SU-DHL-6 (cell line): Measurements from ENCODE around the gene LCP2.

ENCODE experiments used
- H2AFZ ChIP-seq: fragments of 200-600 bp; sonication (generic); 2 replicates; pipeline ENCODE4 v1.6.1; 2014; ENCODE audit warnings: low read depth, mild to moderate bottlenecking, moderate library complexity, mixed read lengths, antibody characterized with exemption, low read length; ENCODE audit not compliant: severe bottlenecking
- H3F3A ChIP-seq: fragments of 200-600 bp; shearing (Covaris generic); 2 replicates; pipeline ENCODE4 v1.6.0; 2016; ENCODE audit warnings: antibody characterized with exemption, mild to moderate bottlenecking; ENCODE audit not compliant: insufficient read depth
- H3K27ac ChIP-seq: fragments of 200-600 bp; sonication (generic); 2 replicates; pipeline ENCODE4 v1.5.1; 2016; ENCODE audit warnings: low read depth, mild to moderate bottlenecking, low read length, moderate library complexity, mixed read lengths
- H3K27me3 ChIP-seq: fragments of 200-600 bp; sonication (generic), shearing (Covaris generic); 2 replicates; pipeline ENCODE4 v1.6.0; 2014; ENCODE audit warnings: mild to moderate bottlenecking, low read length
- H3K36me3 ChIP-seq: fragments of 200-600 bp; sonication (generic); 2 replicates; pipeline ENCODE4 v1.6.1; 2014; ENCODE audit warnings: mild to moderate bottlenecking, low read length, mixed read lengths
- H3K4me2 ChIP-seq: fragments of 300-600, 200-600 bp; shearing (Covaris generic), sonication (generic); 2 replicates; pipeline ENCODE4 v1.6.0; 2014; ENCODE audit warnings: low read length, low read depth, mild to moderate bottlenecking; ENCODE audit not compliant: poor library complexity, severe bottlenecking
- H3K4me3 ChIP-seq: fragments of 200-600 bp; sonication (generic); 2 replicates; pipeline ENCODE4 v1.5.1; 2014; ENCODE audit warnings: antibody characterized with exemption, low read length, mild to moderate bottlenecking, mixed read lengths; ENCODE audit not compliant: insufficient read depth, poor library complexity, severe bottlenecking
- H3K79me2 ChIP-seq: fragments of 200-600 bp; sonication (generic); 2 replicates; pipeline ENCODE4 v1.6.1; 2014; ENCODE audit warnings: mild to moderate bottlenecking, low read length, moderate library complexity; ENCODE audit not compliant: insufficient read depth
- H3K9ac ChIP-seq: fragments of 200-600 bp; sonication (generic); 2 replicates; pipeline ENCODE4 v1.7.0; 2014; ENCODE audit warnings: mild to moderate bottlenecking, low read length
- H3K9me2 ChIP-seq: fragments of 200-600 bp; sonication (generic); replicated peaks from 2 replicates; pipeline ENCODE4 v1.6.1; 2014; ENCODE audit warnings: low read length; ENCODE audit not compliant: insufficient read depth
- H3K9me3 ChIP-seq: fragments of 200-600 bp; sonication (generic); 2 replicates; pipeline ENCODE4 v1.6.1; 2014; ENCODE audit warnings: low read length, mixed read lengths; ENCODE audit not compliant: insufficient read depth
- H4K20me1 ChIP-seq: fragments of 200-600 bp; sonication (generic); 2 replicates; pipeline ENCODE4 v1.6.1; 2014; ENCODE audit warnings: low read depth, mild to moderate bottlenecking, antibody characterized with exemption, low read length, moderate library complexity, mixed read lengths
- EZH2phosphoT487 ChIP-seq: fragments of 200-600 bp; sonication (generic), shearing (Covaris generic); conservative IDR thresholded peaks from 2 replicates; pipeline ENCODE4 v1.6.1; 2018; ENCODE audit warnings: mild to moderate bottlenecking, antibody characterized with exemption, low read length, moderate library complexity, mixed read lengths
- TF ChIP-seq, protein P1 (sequence below): fragments of 200-600 bp; sonication (generic); IDR thresholded peaks from one replicate; pipeline ENCODE4 v1.5.1; 2017; ENCODE audit warnings: antibody characterized with exemption, mild to moderate bottlenecking, low read length, moderate library complexity; ENCODE audit not compliant: insufficient read depth, poor library complexity, severe bottlenecking

Gene LCP2

GRCh38 chr5:170308686-170309085 lies 11.1 kb upstream of the LCP2 start:
- H3K4me3 ChIP-seq, result no peak overlapping the region

DNA sequence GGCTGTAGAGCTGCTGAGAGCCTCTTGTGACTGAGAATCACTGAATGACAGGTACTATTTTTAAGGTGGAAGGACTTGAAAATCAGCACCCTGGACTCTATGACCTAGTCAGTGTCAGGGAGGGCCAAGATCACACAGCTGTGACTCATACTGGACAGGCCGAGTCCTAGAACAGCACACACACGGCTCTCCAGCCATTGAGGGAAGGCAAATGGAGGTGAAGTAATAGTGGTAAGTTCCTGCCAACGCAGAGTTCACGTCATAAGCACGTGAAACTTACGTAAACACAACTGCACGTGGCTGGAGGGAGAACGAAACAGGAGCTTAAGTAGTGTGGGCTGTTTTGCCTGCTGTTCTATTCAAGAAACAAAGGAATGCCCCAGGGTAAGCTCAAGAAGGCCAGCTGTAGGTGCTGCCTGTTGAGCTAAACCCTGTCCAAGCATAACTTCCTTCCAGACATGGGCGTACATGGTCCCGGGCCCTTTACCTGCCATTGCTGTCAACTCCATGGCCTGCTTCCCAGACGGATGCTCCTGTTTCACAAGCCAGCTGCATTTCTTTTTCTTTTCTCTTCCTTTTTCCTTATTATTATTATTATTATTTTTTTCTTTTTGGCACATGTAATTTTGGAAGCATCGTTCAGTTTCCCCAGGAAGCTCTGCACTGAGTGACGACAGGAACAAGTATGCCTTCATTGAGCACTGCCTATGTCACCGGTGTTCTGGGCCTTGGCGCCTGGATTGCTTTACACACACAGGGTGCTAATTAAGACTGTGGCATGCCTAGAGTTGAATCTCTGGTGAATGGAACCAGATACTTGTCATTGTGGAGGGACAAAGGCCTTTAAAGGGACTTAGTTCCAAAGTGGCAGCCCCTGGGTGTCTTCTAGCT lies 10.2 kb upstream of the LCP2 start:
- no peaks in the 10 kb centered on the region for H3K9me2 ChIP-seq
- H3F3A ChIP-seq, result no peaks in the 10 kb centered on the region
- no peaks in the 10 kb centered on the region for H4K20me1 ChIP-seq
- no peak overlapping the region for H3K27ac ChIP-seq
- TF ChIP-seq, protein P1, sequence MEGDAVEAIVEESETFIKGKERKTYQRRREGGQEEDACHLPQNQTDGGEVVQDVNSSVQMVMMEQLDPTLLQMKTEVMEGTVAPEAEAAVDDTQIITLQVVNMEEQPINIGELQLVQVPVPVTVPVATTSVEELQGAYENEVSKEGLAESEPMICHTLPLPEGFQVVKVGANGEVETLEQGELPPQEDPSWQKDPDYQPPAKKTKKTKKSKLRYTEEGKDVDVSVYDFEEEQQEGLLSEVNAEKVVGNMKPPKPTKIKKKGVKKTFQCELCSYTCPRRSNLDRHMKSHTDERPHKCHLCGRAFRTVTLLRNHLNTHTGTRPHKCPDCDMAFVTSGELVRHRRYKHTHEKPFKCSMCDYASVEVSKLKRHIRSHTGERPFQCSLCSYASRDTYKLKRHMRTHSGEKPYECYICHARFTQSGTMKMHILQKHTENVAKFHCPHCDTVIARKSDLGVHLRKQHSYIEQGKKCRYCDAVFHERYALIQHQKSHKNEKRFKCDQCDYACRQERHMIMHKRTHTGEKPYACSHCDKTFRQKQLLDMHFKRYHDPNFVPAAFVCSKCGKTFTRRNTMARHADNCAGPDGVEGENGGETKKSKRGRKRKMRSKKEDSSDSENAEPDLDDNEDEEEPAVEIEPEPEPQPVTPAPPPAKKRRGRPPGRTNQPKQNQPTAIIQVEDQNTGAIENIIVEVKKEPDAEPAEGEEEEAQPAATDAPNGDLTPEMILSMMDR, result no peak
- TF ChIP-seq EZH2phosphoT487, result no peak
- no peak overlapping the region for H2AFZ ChIP-seq
- H3K36me3 ChIP-seq, result no peaks in the 10 kb centered on the region
- H3K4me3 ChIP-seq, result no peak overlapping the region
- H3K9ac ChIP-seq, result no peak overlapping the region
- no peak overlapping the region for H3K4me2 ChIP-seq
- no peaks in the 10 kb centered on the region for H3K9me3 ChIP-seq
- H3K79me2 ChIP-seq, result no peaks in the 10 kb centered on the region
- no peaks in the 10 kb centered on the region for H3K27me3 ChIP-seq

More at GRCh38 chr5:170308686-170309085, 11.1 kb upstream of the LCP2 start:
- H3K4me2 ChIP-seq, result no peak overlapping the region
- H3K79me2 ChIP-seq, result no peaks in the 10 kb centered on the region
- H3K27me3 ChIP-seq, result no peaks in the 10 kb centered on the region
- H3K9me3 ChIP-seq, result no peaks in the 10 kb centered on the region
- TF ChIP-seq, protein P1, result no peak
- TF ChIP-seq EZH2phosphoT487, result no peak
- no peaks in the 10 kb centered on the region for H4K20me1 ChIP-seq
- no peaks in the 10 kb centered on the region for H3K36me3 ChIP-seq
- no peaks in the 10 kb centered on the region for H3F3A ChIP-seq
- H3K27ac ChIP-seq, result no peak overlapping the region
- H3K9ac ChIP-seq, result no peak overlapping the region
- no peaks in the 10 kb centered on the region for H3K9me2 ChIP-seq
- H2AFZ ChIP-seq, result no peak overlapping the region

DNA sequence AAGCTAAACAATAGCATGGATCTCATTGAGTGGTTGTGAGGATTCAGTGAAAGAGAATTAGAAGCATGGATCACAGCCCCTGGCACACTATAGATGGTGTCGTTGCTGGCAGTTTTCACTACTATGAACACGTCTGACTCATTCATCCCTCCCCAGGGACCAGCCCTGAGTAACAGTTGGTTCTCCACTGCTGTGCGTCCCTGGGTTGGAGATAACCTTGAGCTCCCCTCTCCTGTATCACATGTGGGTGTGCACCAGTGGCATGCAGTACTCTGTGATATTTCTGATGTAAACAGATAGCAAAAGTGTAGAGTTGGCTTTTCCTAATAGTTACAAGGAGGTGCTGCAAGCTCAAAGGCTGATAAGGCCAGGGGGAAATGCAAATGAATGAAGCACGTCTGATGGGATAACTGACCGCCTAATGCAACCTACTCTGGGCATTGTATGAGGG lies 8.8 kb upstream of the LCP2 start:
- no peaks in the 10 kb centered on the region for H3K9me2 ChIP-seq
- no peak overlapping the region for H3K27ac ChIP-seq
- no peaks in the 10 kb centered on the region for H3K9me3 ChIP-seq
- TF ChIP-seq, protein P1, result no peak
- no peak for TF ChIP-seq EZH2phosphoT487
- no peaks in the 10 kb centered on the region for H3K36me3 ChIP-seq
- H3K4me2 ChIP-seq, result no peak overlapping the region
- no peaks in the 10 kb centered on the region for H3K79me2 ChIP-seq
- H3F3A ChIP-seq, result no peaks in the 10 kb centered on the region
- no peak overlapping the region for H3K9ac ChIP-seq
- H3K27me3 ChIP-seq, result no peaks in the 10 kb centered on the region
- no peak overlapping the region for H2AFZ ChIP-seq
- no peak overlapping the region for H3K4me3 ChIP-seq
- no peaks in the 10 kb centered on the region for H4K20me1 ChIP-seq
